GM12878 (cell line): Measurements from ENCODE around the gene DDR1. TPM values are rescaled to one million over a fixed set of nuclear protein-coding genes. Genes with fewer than 3 reads are reported as not detected.

Experiments used
- CHD4 ChIP-seq: fragments of 200-600 bp; sonication (generic); IDR thresholded peaks from 2 replicates; pipeline ENCODE4 v1.6.1; 2016; ENCODE audit warnings: mild to moderate bottlenecking
- IKZF1 ChIP-seq: fragments of 450-650 bp; conservative IDR thresholded peaks from 2 replicates; pipeline ENCODE4 v1.6.1; 2017; ENCODE audit warnings: antibody characterized with exemption, mild to moderate bottlenecking
- IRF4 ChIP-seq: IDR thresholded peaks from 2 replicates; pipeline ENCODE4 v1.6.1; 2011; ENCODE audit warnings: low read depth, low read length
- JUND ChIP-seq: IDR thresholded peaks from 2 replicates; pipeline ENCODE4 v1.6.1; 2012; ENCODE audit warnings: low read depth, mild to moderate bottlenecking, low read length, improper control_type of control experiment, moderate library complexity
- MAX ChIP-seq: IDR thresholded peaks from 2 replicates; pipeline ENCODE4 v1.6.1; 2012; ENCODE audit warnings: low read depth, low read length, improper control_type of control experiment
- MXI1 ChIP-seq: fragments of 150-350 bp; IDR thresholded peaks from 2 replicates; pipeline ENCODE4 v1.6.1; 2011; ENCODE audit warnings: low read depth, mild to moderate bottlenecking, inconsistent platforms, low read length, improper control_type of control experiment
- NR2F1 ChIP-seq: fragments of 450-650 bp; conservative IDR thresholded peaks from 2 replicates; pipeline ENCODE4 v1.6.1; 2017; ENCODE audit warnings: mild to moderate bottlenecking
- PRDM15 ChIP-seq: fragments of 450-650 bp; formaldehyde crosslinking; IDR thresholded peaks from 2 replicates; pipeline ENCODE4 v1.4.0; 2020; ENCODE audit warnings: mild to moderate bottlenecking, moderate library complexity
- RAD21 ChIP-seq: IDR thresholded peaks from 2 replicates; pipeline ENCODE4 v1.6.1; 2011; ENCODE audit warnings: mild to moderate bottlenecking, low read depth, low read length, moderate library complexity; ENCODE audit not compliant: insufficient read depth
- RAD51 ChIP-seq: fragments of 450-650 bp; IDR thresholded peaks from 2 replicates; pipeline ENCODE4 v1.6.1; 2016; ENCODE audit warnings: moderate library complexity, mild to moderate bottlenecking, inconsistent platforms
- SPI1 ChIP-seq: IDR thresholded peaks from 2 replicates; pipeline ENCODE4 v1.6.1; 2011; ENCODE audit warnings: low read depth, mild to moderate bottlenecking, low read length, moderate library complexity, borderline replicate concordance; ENCODE audit not compliant: insufficient read depth
- USF1 ChIP-seq: IDR thresholded peaks from 2 replicates; pipeline ENCODE4 v1.6.1; 2011; ENCODE audit warnings: borderline replicate concordance, low read depth, mild to moderate bottlenecking, moderate library complexity, mixed read lengths, low read length; ENCODE audit not compliant: insufficient read depth; ENCODE audit errors: extremely low read length
- polyA plus RNA-seq, 11 experiments: library from polyadenylated mRNA; depleted of rRNA in 4 of 11; unstranded in 6 of 11; stranded (reverse) in 5 of 11; fragments of >200 nt; fragmentation: Nextera tagmentation in 4 of 11; fragmentation: Illumina TruSeq in 1 of 11; extraction: Ambion mirVana in 4 of 11; extraction: Trizol in 1 of 11; gene quantifications; 1 replicate in 1 of 11; 2 replicates in 10 of 11; pipeline versions ENCODE4 v1.2.1 to v1.2.3, GENCODE V29; 2011 to 2016; ENCODE audit warnings: inconsistent platforms in 2 of 11, missing spikeins in 2 of 11, low read depth in 1 of 11
- total RNA-seq, 4 experiments: library from RNA; depleted of rRNA in 3 of 4; stranded (reverse); fragments of >200 nt in 3 of 4; fragmentation: Illumina TruSeq in 1 of 4; extraction: Trizol in 1 of 4; gene quantifications; 2 replicates each; pipeline versions ENCODE4 v1.2.1 to v1.2.3, GENCODE V29; 2013 to 2021

Gene DDR1
- total and polyA plus RNA-seq, 10 of the 15 experiments (the other 5 are each of a cell fraction or from before 2014, with no cell fraction given), result 1.1 to 39.0 (median 11.9) TPM

- TF ChIP-seq PRDM15 (CRISPR knock-in tag) (no peak), USF1 (no peak), SPI1 (0 out of 2 replicates have a peak, but pooled peaks have one; percentile 10), RAD51 (no peak), CHD4 (no peak), MXI1 (0 out of 2 replicates have a peak, but pooled peaks have one; percentile 20), IKZF1 (0 out of 2 replicates have a peak, but pooled peaks have one; percentile 32), JUND (no peak), RAD21 (no peak), MAX (0 out of 2 replicates have a peak, but pooled peaks have one; percentile 7), IRF4 (no peak), NR2F1 (peak; percentile 75)
- TF ChIP-seq, all 136 proteins: peak for 10
Measured at GRCh38 chr6:30884521-30885480, 482 bp downstream of the DDR1 start (continued).
